HCEC 1CT (cell line): ENCODE data around the gene KCNQ1.

Experiments
- DNase-seq: peaks from one replicate; pipeline ENCODE4 v3.0.0-alpha.2; 2017

KCNQ1 gene

DNA sequence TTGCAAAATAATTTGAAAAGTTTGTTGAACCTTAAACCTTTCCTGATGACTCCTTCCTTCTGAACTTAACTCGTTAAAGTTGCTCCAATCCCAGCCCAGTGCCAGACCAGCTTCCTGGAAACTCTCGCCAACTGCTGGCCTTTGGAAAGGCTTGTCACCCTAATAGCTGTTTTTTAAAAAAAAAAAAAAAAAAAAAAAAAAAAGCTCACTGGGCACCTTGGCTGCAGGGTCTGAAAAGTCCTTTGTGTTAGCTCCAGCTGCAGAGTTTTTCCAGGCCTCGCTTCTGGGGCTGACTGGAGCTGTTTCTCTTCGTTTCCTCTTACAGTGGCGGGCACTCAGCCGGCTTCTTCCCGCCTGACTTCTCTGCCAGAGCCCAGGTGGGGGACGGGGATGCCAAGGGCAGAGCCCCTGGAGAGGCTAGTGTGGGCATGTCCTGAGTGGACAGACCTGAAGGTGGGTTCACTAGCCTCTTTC lies 229.9 kb downstream of the KCNQ1 start:
- DNase-seq, result no peak

DNA sequence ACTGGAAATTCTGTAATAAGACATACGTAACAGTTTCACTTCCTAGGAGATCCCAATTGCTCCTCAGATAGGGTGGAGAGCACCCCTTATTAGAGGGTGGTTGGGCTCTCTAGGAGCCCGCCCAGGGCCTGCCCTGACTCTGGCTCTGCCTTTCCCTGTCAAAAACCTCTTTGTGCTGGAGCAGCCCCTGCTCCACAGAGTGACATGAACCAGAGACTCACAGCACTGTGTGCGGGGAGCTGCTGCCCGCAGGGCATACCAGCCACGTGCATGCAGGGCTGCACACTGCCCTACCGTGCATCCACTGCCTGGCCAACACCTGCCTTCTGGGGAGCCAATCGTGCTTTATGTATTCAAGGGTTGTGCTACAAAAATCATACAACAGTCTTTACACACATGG lies 230.7 kb downstream of the KCNQ1 start:
- DNase-seq, result no peak

DNA sequence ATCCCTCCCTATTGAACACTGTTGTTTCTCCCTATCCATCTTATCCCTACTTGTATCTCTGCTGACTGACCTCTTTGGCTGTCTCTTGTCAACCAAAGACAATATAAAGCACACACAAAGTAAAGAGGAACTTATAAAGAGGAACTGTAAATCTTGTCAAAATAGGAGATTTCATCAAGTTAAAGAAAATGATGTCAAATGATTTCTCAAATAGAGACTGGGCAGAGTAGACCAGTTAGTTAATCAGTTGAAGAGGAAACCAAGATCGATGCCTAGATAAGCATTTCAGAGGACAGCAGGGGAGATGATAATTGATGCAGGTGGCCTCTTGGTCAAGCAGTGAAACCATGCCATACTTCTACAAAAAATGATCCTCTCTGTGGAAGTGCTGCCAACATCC lies 232.3 kb downstream of the KCNQ1 start:
- no peak for DNase-seq

DNA sequence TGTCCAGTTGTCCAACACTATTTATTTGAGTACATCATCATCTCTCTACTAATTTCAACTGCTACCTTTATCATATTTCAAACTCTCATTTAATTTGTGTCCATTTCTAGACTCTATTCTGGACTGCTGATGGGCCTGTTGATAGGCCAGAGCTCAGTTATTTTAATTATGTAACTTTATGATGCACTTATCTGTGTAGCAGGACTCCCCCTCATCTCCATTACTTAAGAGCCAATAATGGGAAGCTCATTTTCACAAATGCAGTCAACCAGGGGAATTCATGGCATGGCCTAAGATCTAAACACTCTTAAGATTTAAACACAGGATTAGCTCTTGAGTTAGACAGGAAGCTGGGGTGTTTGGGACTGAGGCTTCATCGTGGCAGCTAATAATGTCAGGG lies 233.6 kb downstream of the KCNQ1 start:
- no peak for DNase-seq

DNA sequence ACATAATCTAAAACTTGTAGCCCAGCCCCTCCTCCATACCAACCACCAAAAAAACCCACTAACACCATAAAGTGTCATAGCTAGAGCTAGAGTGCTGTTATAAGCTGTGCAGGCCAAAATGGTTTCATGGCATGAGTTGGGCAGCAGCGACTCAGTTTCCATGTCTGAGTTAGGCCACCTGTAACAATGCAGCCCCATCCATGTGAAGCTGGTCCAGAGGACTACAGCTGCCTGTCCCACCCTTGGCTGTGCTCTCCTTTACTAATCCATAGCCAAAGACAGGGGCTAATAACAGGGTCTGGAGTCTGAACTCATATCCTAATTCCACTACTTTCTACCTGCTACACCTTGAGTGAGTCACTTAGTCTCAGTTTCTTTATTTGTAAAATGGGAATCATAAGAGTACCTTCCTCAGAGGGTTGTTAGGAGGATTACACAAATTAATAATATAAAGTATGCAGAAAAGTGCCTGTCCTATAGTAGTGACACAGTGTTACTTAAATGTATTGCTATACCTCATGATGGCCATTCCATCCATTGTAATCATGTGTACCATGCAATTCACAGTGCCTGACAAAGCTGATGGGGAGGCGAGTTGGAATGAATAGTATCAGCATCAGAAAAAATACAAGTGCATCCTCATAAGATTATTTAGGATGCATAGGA lies 234.3 kb downstream of the KCNQ1 start:
- no peak for DNase-seq

DNA sequence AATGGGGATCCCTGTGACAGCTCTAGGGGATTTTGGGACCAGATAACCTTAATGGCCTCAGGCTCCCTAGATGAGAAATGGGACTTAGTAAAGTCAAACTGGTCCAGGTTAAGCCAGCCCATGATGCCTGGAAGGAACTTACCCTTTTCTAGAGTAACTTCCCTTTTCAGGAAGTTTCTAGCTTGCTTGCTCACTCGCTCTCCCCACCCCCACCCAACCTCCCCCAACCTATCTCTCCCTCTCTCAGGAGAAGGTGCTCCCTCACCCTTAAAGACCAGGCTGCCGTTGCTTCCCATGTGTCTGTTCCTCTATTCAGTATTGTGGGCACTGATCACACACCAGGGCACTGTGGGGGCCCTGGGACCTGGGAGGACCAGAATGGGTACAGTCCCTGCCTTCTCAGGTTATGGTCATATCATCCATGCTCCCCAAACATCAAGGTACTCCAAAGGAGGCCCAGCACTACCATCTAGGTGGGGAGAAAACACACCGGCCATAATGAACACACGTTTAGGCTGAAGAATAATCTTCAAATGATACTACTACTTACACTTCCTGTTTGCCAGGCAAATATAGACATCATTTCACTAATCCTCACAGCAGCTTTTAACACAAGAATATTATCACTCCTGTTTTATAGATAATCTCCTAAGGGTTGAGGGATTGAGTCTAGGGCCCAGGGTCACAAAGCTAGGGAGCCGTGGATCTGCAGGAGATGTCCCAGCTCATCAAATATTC lies 236.8 kb downstream of the KCNQ1 start:
- no peak for DNase-seq

DNA sequence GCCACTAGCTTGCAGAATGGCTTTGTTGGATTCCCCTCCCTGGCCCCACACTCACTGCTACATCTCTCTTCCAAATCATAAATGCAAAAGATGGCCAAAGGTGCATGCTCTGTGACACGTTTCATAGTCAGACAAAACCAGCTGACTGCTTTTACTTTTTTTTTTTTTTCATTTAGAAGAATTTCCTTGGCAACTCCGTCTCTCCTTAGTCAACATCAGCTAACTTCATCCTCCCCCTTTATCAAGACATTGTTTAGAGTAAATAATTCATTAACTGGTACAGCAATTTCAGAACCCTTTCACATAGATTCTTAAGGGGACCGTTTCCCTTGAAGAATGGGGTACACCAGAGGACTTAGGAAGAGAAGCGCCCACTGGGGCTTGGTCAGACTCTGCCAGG lies 239.0 kb downstream of the KCNQ1 start:
- no peak for DNase-seq

DNA sequence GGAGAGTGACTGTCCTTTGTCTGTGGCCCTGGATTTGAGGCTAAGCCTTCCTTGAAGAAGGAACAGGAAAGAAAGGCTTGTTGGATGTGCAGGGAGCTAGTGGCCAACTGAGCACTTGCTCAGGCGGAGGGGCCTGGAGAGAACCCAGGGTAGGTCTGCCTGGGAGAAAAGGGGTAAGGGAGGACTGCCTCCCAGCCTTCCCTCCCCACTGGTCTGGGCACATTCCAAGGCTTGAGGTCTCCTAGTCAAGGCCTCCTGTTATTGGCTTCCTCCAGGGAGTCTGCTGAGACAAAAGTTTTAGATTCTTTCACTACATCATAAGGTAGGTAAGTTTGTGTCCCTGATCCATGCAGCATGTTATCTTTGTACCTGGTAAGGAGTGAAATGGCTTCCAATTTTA lies 239.8 kb downstream of the KCNQ1 start:
- DNase-seq, result no peak

DNA sequence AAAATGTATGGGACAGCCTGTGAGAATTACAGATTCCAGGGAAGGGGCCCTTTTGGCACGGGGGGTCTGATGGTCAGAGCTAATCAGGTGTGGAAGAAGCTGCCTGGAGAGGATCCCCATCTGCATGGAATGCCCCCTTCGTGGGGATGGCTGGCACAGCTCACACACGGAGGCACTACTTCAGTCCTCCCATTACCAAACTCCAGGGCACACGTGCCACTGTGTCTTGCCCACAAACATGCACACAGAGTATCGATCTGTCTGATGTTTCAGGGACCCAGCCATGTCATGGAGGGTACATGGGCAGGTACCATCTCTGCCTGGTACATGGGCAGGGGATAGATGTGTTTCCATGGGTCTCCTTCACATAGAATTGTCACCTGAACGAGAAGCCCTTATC lies 240.2 kb downstream of the KCNQ1 start:
- DNase-seq, result no peak

DNA sequence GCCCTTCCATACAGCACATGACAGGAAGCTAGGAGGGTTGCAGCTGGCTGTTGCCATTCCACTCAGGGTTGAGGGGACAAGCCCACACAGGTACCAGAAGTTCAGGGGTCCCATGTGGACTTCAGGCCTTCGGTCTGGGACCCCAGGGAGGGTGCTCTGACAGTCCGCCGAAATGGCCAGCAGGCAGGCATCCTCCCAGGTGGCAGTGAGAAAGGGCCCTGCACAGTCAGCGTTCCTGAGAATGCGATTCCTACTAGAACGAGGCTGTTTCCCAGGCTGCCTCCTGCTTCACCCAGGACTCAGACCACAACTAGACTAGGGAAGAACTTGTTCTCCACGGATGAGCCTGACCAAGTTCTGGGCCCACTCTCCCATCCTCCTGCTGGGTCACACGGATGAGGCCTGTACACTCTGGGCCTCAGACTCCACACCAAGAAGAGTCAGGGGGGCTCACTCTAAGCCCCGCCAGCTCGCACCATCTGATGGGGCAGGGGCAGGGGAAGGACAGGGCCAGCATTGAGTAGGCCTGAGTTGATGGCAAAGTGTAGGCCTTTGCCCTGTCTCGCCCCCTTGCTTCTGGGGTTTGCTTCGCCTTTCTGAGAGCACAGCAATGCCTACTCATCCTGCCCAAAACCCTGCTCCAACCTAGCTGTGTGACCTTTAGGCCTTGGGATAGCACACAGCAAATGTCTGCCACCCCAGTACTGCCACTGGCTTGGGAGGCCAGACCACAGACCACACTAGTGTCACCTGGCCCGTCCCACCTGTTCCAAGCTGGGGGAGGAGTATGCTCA lies 241.0 kb downstream of the KCNQ1 start:
- DNase-seq, result no peak

DNA sequence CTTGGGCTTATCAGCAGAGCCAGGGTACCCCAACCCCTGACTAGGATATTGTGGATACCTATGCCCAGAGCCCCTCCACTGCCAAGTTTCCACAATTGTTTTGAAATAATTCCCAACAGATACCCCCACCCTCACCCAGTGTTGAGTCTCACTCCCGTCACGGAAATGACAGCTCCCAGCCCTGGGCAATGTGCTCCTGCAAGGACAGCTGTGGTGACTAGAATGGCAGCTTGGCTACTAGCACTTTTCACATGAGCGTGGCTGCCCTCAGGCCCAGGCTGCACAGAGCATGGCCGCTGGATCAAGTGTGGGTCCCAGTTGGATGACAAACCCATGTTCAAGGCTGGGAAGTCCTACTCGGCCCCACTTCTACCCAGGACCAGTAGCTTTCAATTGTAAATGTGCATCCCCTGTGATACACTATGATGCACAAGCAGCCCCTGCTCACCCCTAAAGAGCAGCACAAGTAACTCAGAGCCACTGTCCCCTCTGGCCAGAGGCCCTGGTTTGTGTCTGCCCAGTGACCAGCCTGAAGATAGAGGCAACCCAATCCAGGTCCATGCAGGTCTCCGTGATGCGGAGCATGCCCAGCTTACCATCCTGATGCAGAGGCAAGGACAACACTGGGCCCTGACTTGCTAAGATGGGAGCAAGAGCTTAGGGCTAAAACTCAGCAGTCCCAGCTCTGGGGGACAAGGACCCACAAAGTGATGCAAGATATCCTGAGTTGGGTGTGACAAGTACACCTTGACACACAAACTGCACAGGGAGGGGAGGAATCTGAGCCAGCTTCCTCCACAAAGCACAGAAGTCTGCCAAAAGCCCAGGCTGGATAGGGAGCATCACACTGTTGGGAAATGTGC lies 241.8 kb downstream of the KCNQ1 start:
- DNase-seq, result no peak

DNA sequence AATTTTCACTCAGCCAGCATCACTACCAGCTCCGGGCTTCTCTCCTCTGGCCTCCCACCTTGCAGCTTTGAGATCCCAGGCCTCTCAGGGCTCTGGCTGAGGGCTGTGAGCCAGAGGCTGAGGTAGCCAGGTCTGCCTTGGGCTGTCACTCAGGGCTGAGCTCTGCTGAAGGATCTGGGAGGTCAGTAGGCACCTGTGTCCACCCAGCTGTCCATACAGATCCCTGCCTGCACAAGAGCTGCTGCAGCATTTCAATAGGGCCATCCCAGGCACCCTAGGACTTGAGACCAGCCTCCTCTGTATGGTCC lies 242.4 kb downstream of the KCNQ1 start:
- no peak for DNase-seq

DNA sequence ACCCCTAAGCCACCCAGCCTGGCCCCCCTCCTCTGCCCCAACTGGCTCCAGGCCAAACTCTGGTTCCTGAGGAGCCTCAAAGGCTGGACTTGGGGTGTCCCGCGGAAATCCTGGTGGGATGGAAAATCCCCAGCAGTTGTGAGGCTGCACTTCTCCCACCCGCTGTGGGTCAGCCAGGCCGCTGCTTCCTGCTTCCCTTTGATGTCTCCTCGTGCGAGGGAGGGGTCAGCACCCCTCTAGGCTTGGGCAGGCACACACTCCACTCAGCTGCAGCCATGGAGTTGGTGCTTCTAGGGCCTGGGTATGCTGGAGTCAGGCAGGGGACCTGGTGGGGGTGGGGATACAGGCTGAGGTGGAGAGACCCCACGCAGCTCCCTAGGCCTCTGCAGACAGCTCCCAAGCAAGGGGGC lies 243.0 kb downstream of the KCNQ1 start:
- no peak for DNase-seq

DNA sequence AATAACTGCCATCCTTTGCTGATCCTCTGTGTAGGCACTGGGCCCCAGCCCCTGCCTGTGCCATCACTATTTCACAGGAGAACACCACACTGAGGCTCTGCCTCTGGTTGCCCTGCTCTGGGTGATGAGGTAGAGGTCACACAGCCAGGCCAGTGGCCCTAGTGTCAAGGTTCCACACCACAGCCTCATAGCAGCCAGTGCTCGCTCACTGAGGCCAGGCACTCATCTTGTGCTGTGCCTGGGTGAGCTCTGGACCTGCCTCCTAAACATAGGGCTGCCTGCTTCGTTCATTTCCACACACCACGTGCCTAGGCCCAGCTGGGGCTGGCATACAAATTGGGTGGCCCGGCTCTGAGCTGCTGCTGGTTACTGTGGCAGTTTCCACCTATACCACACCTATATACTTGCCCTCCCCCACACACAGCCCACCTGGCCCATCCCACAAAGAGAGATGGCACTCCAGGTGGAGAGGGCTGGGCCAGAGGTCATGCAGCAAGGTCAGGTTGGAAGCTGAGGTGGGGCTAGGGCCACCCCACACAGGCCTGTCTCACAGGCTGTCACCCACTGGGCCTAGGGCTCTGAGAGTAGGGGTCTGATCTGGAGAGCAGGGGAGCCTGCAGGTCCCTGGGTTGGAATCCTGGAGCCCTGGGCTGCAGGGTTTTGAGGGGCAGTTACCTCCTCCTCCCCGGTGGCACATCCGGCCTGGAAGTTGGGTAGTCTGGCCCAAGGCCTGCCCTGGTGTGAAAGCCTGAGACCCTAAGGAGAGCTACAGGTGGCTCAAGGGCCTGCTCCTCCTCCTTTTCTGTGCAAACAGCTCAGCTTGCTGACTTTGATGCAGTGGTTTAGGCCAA lies 243.8 kb downstream of the KCNQ1 start:
- DNase-seq, result no peak

DNA sequence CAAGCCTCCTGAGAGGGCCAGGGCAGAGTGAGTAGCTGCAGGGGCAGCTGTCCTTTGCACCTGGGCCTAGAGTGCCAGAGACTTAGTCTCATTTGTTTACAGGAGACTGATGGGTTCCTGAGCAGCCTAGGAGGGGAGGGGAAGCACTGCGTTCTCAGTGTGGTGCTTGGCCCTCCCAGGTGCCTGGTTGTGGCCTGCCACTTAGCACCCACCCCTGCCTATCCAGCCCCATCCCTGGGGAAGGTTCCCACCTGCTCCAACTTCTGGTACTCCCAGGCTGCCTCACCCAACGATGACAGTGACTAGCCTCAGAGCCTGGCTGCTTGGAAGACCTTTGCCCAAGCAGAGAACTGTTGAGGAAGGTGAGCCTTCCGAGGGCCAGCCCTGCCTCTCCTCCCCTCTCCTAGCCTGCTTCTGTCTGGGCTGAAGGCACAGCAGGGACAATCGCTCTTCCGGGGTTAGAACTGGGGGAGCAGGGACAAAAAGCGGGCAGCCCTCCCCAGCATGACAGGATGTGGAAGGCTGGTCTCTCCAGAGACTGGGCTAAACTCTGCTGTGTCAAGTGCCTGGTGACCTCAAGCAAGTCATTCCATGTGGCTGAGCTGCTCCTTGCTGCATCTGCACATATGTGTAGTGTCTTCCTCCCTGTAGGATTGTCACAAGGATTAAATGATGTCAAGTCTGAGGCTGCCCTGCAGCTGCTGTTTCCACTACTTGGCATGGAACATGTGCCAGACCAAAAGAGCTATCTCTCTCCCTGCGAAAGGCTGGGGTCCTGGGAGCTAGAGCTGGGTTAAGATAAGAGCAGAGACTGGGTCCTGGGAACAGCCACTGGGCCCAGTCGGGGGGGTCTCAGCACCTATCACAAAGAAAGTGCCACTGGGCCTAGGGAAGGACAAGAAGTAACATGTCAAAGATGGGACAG lies 245.1 kb downstream of the KCNQ1 start:
- DNase-seq, result no peak

DNA sequence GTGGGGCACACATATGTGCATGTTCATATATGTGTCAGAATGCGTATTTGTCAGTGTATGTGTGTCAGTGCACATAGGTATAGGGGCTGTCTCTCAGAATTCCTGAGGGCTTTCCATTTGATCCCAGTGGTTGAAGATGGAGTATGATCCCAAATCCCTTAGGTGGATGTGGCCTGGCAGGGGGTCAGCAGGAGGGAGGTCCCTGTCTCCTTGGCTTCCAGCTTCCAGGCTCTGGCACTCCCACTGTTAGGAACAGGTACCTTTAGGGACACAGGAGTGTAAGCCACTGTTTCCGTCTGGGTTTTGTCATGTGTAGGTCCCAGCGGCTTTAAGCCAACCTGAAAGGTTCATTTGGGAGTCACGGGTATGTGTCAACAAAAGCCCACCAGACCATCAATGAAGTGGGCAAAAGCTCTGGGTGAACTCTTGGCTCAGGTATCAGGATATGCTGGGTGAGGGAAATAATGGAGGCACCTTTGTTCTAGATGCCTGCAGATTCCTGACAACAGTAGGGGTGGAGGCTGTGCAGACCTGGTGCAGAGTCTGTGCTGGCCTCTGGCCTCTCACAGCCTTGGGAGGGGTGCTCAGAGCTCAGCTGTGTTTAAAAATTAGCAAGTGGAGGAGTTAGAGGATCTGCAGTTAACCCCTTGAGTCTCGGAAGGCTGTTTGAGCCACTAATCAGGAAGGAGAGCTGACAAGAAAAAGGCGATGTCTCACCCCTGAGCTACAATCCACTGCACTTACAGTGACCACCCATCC lies 246.0 kb downstream of the KCNQ1 start:
- no peak for DNase-seq

DNA sequence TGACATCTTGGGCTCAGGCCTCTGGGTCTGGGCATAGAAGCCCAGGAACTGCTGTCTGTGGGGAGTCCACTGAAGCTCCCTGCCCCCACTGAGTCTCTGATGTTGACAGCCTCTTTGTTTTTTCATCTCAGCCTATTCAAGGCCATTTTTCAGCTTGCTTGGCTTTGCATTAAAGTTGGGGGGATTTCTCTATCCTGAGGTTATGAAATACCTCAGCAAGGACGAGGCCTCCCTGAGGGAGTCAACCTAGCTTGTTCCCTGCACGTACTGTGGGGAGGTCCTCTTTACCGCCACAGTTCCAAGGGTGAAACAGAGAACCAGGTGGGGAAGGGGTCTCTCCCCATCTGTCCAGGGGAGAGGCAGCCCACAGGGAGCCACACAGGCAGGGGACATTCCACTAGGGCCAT lies 246.6 kb downstream of the KCNQ1 start:
- DNase-seq, result no peak

DNA sequence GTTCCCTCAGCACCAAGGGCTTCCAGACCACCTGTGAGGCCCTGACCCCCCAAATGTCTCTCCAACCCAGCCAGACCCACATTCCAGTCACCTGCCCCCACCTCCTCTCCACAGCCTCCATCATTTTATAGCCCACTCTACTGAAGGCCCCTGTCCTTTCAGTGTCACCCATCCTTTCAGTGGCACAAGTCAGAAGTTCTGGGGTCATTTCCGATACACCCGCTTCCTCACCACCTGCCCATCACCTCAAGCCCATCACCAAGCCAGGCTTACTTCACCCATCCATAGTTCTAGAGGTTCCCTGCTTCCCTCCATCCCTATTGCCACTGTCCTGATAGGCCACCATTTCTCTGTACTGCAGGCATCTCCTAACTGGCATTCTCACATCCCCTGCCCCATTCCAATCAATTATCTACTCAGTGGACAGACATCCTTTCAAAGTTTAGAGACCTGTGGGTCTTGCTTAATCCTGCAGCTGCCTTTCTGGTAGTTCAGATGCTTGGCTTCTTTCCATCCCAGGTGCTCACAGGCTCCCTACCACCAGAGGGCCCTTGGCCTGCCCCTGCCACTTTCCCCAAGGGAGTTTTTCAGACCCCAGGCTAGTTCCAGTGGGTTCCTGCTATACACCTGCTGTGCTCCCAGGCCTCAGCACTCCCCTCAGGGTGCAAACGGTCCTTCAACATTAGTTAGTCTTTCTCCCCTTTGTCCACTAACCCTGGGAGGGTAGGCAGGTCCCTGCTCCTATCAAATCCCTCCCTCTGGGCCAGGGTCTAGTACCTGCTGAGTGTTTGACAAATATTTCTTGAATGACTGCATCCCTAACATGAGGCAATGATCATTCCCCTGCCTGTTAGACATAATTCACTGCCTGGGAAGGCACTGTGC lies 247.4 kb downstream of the KCNQ1 start:
- no peak for DNase-seq
